Mesenchymal stem cell (in vitro differentiated cells and primary cell): ENCODE measurements around the gene EIF4H.
A peak's percentile ranks its signal among the peaks of the same experiment; 100 is the strongest.

Experiments
- DNase-seq: peaks from one replicate; pipeline ENCODE4 v3.0.0-alpha.2; 2013
- H2AFZ ChIP-seq: one replicate; pipeline ENCODE4 v1.6.1; 2013; ENCODE audit warnings: low read depth, mild to moderate bottlenecking, control low read depth, inconsistent platforms, low read length, moderate library complexity
- H2AK5ac ChIP-seq: 2 replicates; pipeline ENCODE4 v1.6.1; 2013; ENCODE audit warnings: low read length, moderate library complexity, mild to moderate bottlenecking, inconsistent platforms; ENCODE audit not compliant: severe bottlenecking
- H2BK120ac ChIP-seq: one replicate; pipeline ENCODE4 v1.6.1; 2013; ENCODE audit warnings: low read depth, mild to moderate bottlenecking, inconsistent platforms, low read length, moderate library complexity
- H2BK12ac ChIP-seq, 2 experiments: one replicate each; pipeline ENCODE4 v1.6.1; 2013; ENCODE audit warnings: inconsistent platforms in 2 of 2, low read length in 2 of 2, mild to moderate bottlenecking in 2 of 2, moderate library complexity in 2 of 2, control low read depth in 1 of 2
- H2BK15ac ChIP-seq: one replicate; pipeline ENCODE4 v1.6.1; 2013; ENCODE audit warnings: mild to moderate bottlenecking, low read depth, inconsistent platforms; ENCODE audit not compliant: poor library complexity, severe bottlenecking
- H2BK5ac ChIP-seq: 2 replicates; pipeline ENCODE4 v1.6.1; 2013; ENCODE audit warnings: low read depth, mild to moderate bottlenecking, low read length, control low read depth, inconsistent platforms; ENCODE audit not compliant: poor library complexity, severe bottlenecking
- H3K14ac ChIP-seq, 2 experiments: one replicate each; pipeline ENCODE4 v1.6.1; 2013; ENCODE audit warnings: inconsistent platforms in 2 of 2, low read length in 2 of 2, control low read depth in 1 of 2, mild to moderate bottlenecking in 1 of 2, moderate library complexity in 1 of 2
- H3K18ac ChIP-seq, 2 experiments: one replicate each; pipeline ENCODE4 v1.6.1; 2013; ENCODE audit warnings: inconsistent platforms in 2 of 2, low read length in 2 of 2, control low read depth in 1 of 2, low read depth in 1 of 2, mild to moderate bottlenecking in 1 of 2
- H3K23ac ChIP-seq, 2 experiments: one replicate each; pipeline ENCODE4 v1.6.1; 2013; ENCODE audit warnings: inconsistent platforms in 2 of 2, low read length in 2 of 2, mild to moderate bottlenecking in 2 of 2, moderate library complexity in 2 of 2, control low read depth in 1 of 2
- H3K27ac ChIP-seq: 2 replicates; pipeline ENCODE4 v1.5.1; 2013; ENCODE audit warnings: mild to moderate bottlenecking, moderate library complexity, low read length, control low read depth, inconsistent platforms; ENCODE audit not compliant: poor library complexity, severe bottlenecking
- H3K27me3 ChIP-seq, 2 experiments: 2 replicates each; pipeline versions ENCODE4 v1.6.1 to v1.7.0; 2013; ENCODE audit warnings: low read length in 2 of 2, mild to moderate bottlenecking in 2 of 2, moderate library complexity in 2 of 2, control low read depth in 1 of 2, inconsistent platforms in 1 of 2; ENCODE audit not compliant: control insufficient read depth in 1 of 2, insufficient read depth in 1 of 2
- H3K36me3 ChIP-seq, 2 experiments: 2 replicates each; pipeline versions ENCODE4 v1.6.1 to v1.7.0; 2013; ENCODE audit warnings: low read length in 2 of 2, control low read depth in 1 of 2, inconsistent platforms in 1 of 2, low read depth in 1 of 2, mild to moderate bottlenecking in 1 of 2; ENCODE audit not compliant: insufficient read depth in 2 of 2, control insufficient read depth in 1 of 2
- H3K4ac ChIP-seq, 2 experiments: one replicate each; pipeline ENCODE4 v1.6.1; 2013; ENCODE audit warnings: inconsistent platforms in 2 of 2, low read length in 2 of 2, mild to moderate bottlenecking in 2 of 2, moderate library complexity in 2 of 2, control low read depth in 1 of 2, low read depth in 1 of 2
- H3K4me1 ChIP-seq: 2 replicates; pipeline ENCODE4 v1.6.1; 2013; ENCODE audit warnings: low read depth, low read length, control low read depth; ENCODE audit not compliant: control insufficient read depth, insufficient read depth
- H3K4me2 ChIP-seq: 2 replicates; pipeline ENCODE4 v1.6.1; 2013; ENCODE audit warnings: low read length, mild to moderate bottlenecking, inconsistent platforms; ENCODE audit not compliant: poor library complexity, severe bottlenecking
- H3K4me3 ChIP-seq, 2 experiments: 2 replicates each; pipeline versions ENCODE4 v1.5.1 to v1.7.0; 2013; ENCODE audit warnings: low read length in 2 of 2, mild to moderate bottlenecking in 2 of 2, control low read depth in 1 of 2, low read depth in 1 of 2; ENCODE audit not compliant: insufficient read depth in 1 of 2
- H3K79me1 ChIP-seq: replicated peaks from 2 replicates; pipeline ENCODE4 v1.6.1; 2013; ENCODE audit warnings: mild to moderate bottlenecking, control low read depth, low read length, inconsistent platforms; ENCODE audit not compliant: poor library complexity, severe bottlenecking
- H3K9ac ChIP-seq: 2 replicates; pipeline ENCODE4 v1.7.0; 2013; ENCODE audit warnings: mild to moderate bottlenecking, low read length, moderate library complexity
- H3K9me3 ChIP-seq: 2 replicates; pipeline ENCODE4 v1.7.0; 2013; ENCODE audit warnings: mild to moderate bottlenecking, low read length; ENCODE audit not compliant: control insufficient read depth
- H4K8ac ChIP-seq: one replicate; pipeline ENCODE4 v1.6.1; 2013; ENCODE audit warnings: inconsistent platforms, mild to moderate bottlenecking, low read length, moderate library complexity
- H4K91ac ChIP-seq: one replicate; pipeline ENCODE4 v1.6.1; 2013; ENCODE audit warnings: mild to moderate bottlenecking, low read length, inconsistent platforms
- WGBS: methylation state at CpG from one replicate; pipeline ENCODE4 v1.1.7; 2013; ENCODE audit warnings: mixed read lengths; 5-methylcytosine and 5-hydroxymethylcytosine counted together

Gene EIF4H

DNA sequence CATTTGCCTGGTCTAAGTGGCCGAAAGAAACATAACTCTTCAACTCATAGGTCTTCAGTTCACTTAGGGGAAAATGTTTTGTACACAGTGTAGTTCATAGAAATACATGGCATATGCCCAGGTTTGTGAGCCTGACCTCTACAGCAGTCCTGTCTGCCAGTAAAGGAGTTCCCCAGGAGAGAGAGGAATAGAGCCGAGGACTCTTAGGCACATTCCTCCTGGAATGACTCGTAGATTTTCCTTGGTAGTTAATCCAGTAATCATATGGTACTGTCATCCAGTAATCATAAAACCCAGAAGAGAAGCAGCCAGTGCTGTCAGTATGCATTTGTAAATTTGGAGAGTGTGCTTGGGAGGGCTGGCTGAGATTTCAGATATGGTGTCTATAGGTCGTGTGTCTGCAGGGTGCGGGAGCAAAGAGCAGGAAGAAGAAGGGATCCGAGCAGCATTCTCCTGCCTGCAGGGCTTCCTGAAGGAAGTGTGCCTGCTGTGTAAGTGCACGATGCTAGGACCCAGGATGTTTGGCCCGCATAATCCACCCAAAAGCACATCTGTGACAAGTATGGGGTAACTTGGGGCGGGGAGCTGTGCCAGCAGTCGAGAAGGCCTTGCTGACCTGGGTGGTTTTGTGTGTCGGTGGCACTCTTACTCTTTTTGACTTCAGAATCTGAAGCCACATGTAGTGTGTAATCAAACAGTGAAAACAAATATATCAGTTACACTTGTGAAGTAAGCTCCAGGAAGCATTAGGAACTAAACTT, 13.9 kb downstream of the EIF4H start:
- WGBS, result 83% methylated on average over 9 of the region's 11 CpGs
- H3K4ac ChIP-seq, result no peak overlapping the region
- H3K36me3 ChIP-seq, result peaks cover 44 to 67% of the 10 kb centered on the region in 2 experiments
- no peak overlapping the region for H3K23ac ChIP-seq
- H3K4me3 ChIP-seq, result no peak overlapping the region
- no peaks in the 10 kb centered on the region for H3K9me3 ChIP-seq
- H3K4me1 ChIP-seq, result peaks cover 12% of the 10 kb centered on the region
- H3K14ac ChIP-seq, result peak overlapping the region in 1 of 2 experiments; percentile 3
- H3K9ac ChIP-seq, result peak overlapping the region; percentile 15
- H2BK120ac ChIP-seq, result no peak overlapping the region
- no peak overlapping the region for H2BK15ac ChIP-seq
- DNase-seq, result peak; percentile 60
- H2AFZ ChIP-seq, result no peak overlapping the region
- no peak overlapping the region for H4K91ac ChIP-seq
- no peak overlapping the region for H2AK5ac ChIP-seq
- no peak overlapping the region for H4K8ac ChIP-seq
- H3K4me2 ChIP-seq, result no peak overlapping the region
- no peak overlapping the region for H2BK5ac ChIP-seq
- peaks cover 12% of the 10 kb centered on the region for H3K79me1 ChIP-seq
- H3K27ac ChIP-seq, result no peak overlapping the region
- no peak overlapping the region for H2BK12ac ChIP-seq
- H3K27me3 ChIP-seq, result no peaks in the 10 kb centered on the region
- no peak overlapping the region for H3K18ac ChIP-seq

DNA sequence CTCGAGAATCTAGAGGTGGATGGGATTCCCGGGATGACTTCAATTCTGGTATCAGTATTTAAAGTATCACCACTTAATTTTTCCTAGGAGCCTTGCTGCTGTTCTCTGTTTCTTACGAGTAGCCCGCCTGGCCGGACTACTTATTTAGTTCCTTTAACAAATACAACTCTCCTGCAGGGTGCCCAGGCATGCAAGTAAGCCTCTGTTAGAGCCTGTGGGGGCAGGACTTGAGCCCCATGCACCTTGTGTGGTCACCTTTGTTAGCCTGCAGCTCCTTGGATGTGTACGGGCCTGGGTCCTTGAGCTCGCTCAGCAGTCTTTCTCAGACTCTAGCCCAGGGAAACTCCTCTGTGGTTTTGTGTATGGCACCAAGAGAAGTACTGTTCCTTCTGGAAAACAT, 16.1 kb downstream of the EIF4H start:
- Histone ChIP-seq H3K9me3 (no peaks in the 10 kb centered on the region), H2BK120ac (no peak overlapping the region), H3K27me3 (no peaks in the 10 kb centered on the region), H2BK15ac (no peak overlapping the region), H3K18ac (no peak overlapping the region), H3K4me1 (peaks cover 7% of the 10 kb centered on the region), H3K79me1 (peaks cover 23% of the 10 kb centered on the region), H2AFZ (no peak overlapping the region), H4K91ac (no peak overlapping the region), H2BK12ac (no peak overlapping the region), H3K4ac (no peak overlapping the region), H3K36me3 (peaks cover 56 to 80% of the 10 kb centered on the region in 2 experiments), H3K4me3 (no peak overlapping the region), H3K14ac (no peak overlapping the region), H2BK5ac (no peak overlapping the region), H4K8ac (no peak overlapping the region), H3K9ac (no peak overlapping the region), H2AK5ac (no peak overlapping the region), H3K4me2 (no peak overlapping the region), H3K27ac (no peak overlapping the region), H3K23ac (no peak overlapping the region)
- 97% methylated on average over 7 of the region's 7 CpGs for WGBS
- DNase-seq, result no peak

DNA sequence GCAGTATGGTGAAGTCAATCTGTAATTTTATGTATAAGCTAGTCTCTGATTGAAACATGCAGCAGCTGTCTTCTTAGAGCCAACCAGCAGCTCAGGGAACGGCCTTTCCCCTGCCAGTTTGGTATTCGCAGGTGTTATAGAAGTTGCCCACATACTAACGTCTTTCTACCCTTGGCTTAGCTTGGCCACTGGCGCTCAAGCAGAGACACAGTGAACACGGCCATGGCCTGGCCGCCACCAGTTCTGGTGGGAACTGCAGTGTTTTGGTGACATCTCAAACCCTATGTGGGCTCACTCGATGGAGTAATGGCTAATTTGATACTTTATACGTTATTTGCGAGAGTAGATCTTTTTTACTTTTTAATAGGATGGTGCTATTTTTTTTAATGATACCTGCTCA, 17.1 kb downstream of the EIF4H start:
- Histone ChIP-seq H3K4me1 (peaks cover 5% of the 10 kb centered on the region), H3K79me1 (peaks cover 23% of the 10 kb centered on the region)

DNA sequence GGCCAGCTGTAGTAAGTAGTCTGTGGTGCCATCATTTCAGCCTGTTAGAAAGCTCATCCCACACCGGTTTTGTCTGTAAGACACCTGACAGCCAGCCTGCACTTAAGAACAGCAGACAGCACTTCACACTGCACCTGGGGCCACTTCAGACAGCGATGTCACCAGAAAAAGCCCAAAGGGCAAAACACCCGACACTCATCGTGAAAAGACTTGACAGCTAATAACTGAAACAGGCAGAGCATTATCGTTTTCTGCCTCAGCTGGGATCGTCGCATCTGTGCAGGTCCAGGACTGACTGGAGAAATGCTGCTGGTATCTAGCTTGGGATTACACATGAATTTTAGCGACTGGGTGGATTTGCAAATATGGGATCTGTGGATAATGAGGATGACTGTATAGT, 18.9 kb downstream of the EIF4H start:
- H2AK5ac ChIP-seq, result no peak overlapping the region
- H3K4ac ChIP-seq, result no peak overlapping the region
- H3K4me3 ChIP-seq, result no peak overlapping the region
- no peak overlapping the region for H3K14ac ChIP-seq
- H3K9ac ChIP-seq, result no peak overlapping the region
- no peak overlapping the region for H2BK15ac ChIP-seq
- H3K4me1 ChIP-seq, result peaks cover 3% of the 10 kb centered on the region
- no peak for DNase-seq
- no peak overlapping the region for H2BK5ac ChIP-seq
- no peak overlapping the region for H3K23ac ChIP-seq
- H3K9me3 ChIP-seq, result no peaks in the 10 kb centered on the region
- H3K36me3 ChIP-seq, result peaks cover 63 to 90% of the 10 kb centered on the region in 2 experiments
- no peak overlapping the region for H4K8ac ChIP-seq
- 91% methylated on average over 8 of the region's 8 CpGs for WGBS
- no peak overlapping the region for H3K18ac ChIP-seq
- H3K4me2 ChIP-seq, result no peak overlapping the region
- H2BK12ac ChIP-seq, result no peak overlapping the region
- H4K91ac ChIP-seq, result no peak overlapping the region
- no peak overlapping the region for H2AFZ ChIP-seq
- peaks cover 27% of the 10 kb centered on the region for H3K79me1 ChIP-seq
- no peaks in the 10 kb centered on the region for H3K27me3 ChIP-seq
- H2BK120ac ChIP-seq, result no peak overlapping the region
- no peak overlapping the region for H3K27ac ChIP-seq

More for the DNA sequence above, 17.1 kb downstream of the EIF4H start:
- no peak overlapping the region for H3K14ac ChIP-seq
- no peak overlapping the region for H3K18ac ChIP-seq
- no peak for DNase-seq
- no peaks in the 10 kb centered on the region for H3K9me3 ChIP-seq
- 99% methylated on average over 7 of the region's 9 CpGs for WGBS
- H3K27ac ChIP-seq, result no peak overlapping the region
- no peak overlapping the region for H3K4me3 ChIP-seq
- no peak overlapping the region for H3K9ac ChIP-seq
- no peak overlapping the region for H3K23ac ChIP-seq
- H2AFZ ChIP-seq, result no peak overlapping the region
- no peak overlapping the region for H4K91ac ChIP-seq
- no peak overlapping the region for H2BK120ac ChIP-seq
- H3K4me2 ChIP-seq, result no peak overlapping the region
- H3K27me3 ChIP-seq, result no peaks in the 10 kb centered on the region
- no peak overlapping the region for H2AK5ac ChIP-seq
- H2BK15ac ChIP-seq, result no peak overlapping the region
- H2BK5ac ChIP-seq, result no peak overlapping the region
- H4K8ac ChIP-seq, result no peak overlapping the region
- H3K4ac ChIP-seq, result no peak overlapping the region
- H3K36me3 ChIP-seq, result peaks cover 61 to 86% of the 10 kb centered on the region in 2 experiments
- H2BK12ac ChIP-seq, result no peak overlapping the region
